Amygdala (tissue), 56 donors: ENCODE results near the gene ETV4.

Experiments used
- DNase-seq, 56 donors: peaks; one replicate each; lab custom pipeline; 2025; lab: John Stamatoyannopoulos, UW

ETV4 gene

GRCh38 chr17:43573579-43574321, 27.6 kb upstream of the ETV4 start:
- DNase-seq = no peak

GRCh38 chr17:43572368-43572980, 26.3 kb upstream of the ETV4 start:
- no peak for DNase-seq

DNA sequence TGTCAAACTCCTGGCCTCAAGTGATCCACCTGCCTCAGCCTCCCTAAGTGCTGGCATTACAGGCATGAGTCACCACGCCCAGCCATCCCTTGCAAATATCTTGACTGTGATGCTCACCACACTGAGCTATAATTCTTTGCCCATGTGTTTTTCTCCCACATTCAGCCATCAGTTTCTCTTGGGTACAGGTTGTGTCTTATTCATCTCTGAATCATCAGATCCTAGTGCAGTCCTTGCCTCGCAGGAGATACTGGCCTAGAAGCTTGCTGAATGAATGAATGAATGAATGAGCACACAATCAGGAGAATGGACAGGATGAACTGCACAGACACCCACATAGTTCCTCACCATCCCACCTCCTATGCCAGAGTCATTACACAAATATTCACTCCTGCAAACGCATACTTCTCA, 24.4 kb upstream of the ETV4 start:
- peak in 9 of 56 donors; percentile 5 to 30 (median 11) for DNase-seq

DNA sequence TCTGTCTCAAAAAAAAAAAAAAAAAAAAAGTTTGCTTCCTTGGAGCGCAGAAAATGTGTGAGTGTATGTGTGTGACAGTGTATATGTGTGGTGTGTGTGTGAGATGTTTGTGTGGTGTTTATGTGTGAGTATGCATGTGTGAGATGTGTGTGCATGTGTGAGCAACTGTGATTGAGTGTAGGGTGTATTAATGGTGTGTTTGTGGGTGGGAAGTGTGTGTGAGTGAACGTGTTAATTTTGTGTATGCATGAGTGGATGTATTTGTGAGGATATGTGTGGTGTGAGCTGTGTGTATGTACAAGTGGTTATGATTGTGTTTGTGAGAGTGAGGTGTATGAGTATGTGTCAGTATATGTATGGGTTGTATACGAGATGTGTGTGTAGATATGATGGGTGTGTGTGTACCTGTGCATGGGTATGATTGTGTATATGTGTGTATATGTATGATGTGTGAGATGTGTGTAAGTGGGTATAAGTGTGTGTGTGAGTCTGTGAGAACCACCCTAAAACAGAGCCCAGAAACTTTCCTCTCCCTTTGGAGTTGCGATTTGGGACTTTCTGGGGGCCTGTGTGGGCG, 22.5 kb upstream of the ETV4 start:
- DNase-seq = no peak

DNA sequence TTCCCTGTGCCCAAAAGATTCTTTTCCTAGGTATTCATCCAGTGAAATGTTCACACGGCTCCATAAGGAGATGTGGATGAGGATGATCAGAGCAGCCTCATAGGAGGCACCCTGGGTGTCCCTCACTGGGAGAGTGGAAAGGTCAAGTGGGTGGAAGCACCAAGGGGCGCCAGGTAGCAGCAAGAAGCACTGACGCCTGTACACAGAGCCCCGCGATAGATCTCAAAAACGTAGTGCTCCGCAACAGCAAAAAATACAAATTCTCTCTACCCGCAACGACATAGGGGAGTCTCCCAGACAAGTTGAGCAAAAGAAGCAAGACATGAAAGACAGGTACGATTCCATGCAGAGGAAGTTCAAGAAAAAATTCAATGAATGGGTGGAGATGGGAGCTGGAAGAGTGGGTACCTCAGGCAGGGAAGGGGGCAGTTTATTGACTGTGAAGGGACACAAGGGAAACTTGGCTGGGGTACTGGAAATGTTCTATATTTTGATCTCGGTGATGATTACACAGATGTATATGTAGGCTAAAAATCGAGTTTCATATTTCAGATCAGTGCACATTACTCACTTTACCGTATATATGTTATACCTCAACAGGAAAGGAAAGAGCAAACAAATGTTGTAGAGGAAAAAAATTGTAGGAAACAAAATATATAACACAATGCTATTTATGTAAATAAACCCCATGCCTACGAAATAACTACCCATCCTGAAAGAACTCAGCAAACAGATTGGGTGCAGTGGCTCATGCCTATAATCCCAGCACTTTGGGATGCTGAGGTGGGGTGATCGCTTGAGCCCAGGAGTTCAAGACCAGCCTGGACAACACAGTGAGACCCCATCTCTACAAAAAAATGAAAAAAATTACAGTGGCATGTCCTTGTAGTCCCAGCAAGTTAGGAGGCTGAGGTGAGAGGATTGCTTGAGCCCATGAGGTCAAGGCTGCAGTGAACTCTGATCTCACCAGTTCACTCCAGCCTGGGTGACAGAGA, 17.8 kb upstream of the ETV4 start:
- DNase-seq = no peak

GRCh38 chr17:43562679-43563599, 16.8 kb upstream of the ETV4 start:
- no peak for DNase-seq

- no peak for DNase-seq
Observed at GRCh38 chr17:43560461-43561427, 14.6 kb upstream of the ETV4 start.

- DNase-seq = no peak
Observed at GRCh38 chr17:43559161-43559816, 13.1 kb upstream of the ETV4 start.

DNA sequence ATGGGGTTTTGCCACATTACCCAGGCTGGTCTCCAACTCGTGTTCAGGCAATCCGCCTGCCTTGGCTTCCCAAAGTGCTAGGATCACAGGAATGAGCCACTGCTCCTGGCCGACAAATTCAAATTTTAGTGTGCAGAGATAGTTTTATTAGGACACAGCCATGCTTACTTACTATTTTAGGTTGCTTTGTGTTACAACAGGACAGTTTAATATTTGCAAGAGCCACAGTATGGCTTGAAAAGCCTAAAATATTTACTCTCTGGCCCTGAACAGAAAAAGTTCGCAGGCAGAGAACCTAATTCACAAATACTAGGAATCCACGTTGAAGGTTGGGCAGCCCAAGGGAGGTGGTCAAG, 12.6 kb upstream of the ETV4 start:
- no peak for DNase-seq

DNA sequence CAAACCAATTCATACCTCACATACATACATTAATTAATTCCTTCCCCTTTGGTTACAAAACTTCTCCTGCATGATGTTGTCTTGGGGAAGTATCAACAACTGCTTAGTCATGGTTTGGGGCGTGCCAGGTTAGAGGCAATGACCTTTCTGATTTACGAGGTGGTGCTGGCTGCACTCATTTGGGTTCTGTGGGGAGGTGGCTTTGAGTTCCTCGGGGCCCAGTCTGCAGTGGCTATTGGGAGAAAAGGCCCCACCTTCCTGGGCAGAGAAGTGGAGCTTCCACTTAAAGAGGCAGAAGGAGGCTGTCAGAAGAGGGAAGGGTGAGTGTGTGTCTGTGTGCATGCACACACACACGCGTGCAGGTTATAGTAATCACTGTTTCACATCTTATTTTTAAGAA, 10.2 kb upstream of the ETV4 start:
- DNase-seq = no peak

GRCh38 chr17:43554857-43555256, 8.7 kb upstream of the ETV4 start:
- no peak for DNase-seq

- DNase-seq = no peak
Observed at GRCh38 chr17:43553573-43553972, 7.4 kb upstream of the ETV4 start.

GRCh38 chr17:43552229-43552837, 6.2 kb upstream of the ETV4 start:
- no peak for DNase-seq

- no peak for DNase-seq
Observed at GRCh38 chr17:43550754-43551153, 4.6 kb upstream of the ETV4 start.

DNA sequence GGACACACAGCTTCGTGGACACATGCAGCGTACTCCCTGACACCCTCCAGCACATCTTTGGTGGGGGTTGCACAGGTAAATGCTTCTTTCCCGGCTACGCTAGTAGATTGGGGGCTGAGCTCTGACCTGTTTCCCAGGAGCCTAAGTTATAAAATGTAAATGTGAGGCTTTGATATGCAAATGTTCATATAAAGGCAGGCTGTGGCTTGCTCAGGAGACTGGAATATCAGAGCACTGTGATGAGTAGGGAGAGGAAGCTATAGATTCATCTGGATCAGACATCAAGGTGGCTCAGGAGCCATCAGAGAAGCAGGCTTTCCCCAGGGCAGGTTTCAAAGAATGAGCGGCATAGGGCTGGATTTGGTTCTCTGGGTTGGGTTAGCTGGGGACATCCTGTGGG, 3.4 kb upstream of the ETV4 start:
- DNase-seq = no peak

GRCh38 chr17:43548689-43549379, 2.7 kb upstream of the ETV4 start:
- DNase-seq = no peak

DNA sequence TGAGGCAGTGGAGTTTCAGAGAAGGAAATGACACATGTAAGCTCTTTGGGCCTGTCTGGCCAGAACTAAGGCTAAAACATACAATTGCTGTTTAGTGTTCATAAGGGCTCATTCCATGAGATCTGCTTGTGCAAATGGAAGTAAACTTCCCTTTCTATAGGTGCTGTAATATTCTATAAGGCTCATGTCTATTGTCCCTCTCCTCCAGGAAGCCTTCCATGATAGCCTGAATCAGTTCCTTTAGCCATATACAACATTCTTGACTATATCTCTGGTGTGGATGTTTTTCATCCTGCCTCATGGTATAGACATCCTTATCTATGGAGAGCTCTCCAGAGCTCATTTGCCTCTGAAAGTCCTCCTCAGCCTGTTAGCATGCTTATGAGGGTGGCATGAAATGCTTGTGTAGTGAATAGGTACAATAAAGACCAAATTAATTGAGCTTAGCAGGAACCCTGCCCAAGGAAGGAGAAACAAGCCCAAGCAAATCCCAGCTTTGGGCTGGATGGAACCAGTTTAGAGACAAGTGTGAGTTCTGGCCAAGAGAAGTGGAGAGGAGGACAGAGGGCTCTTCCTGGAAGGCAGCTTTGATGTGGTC, 1.6 kb upstream of the ETV4 start:
- no peak for DNase-seq
